Neutrophil (primary cell): ENCODE results near the gene PSMB8.
"Not testable (repeated sequence)": the region's sequence is repeated elsewhere in the genome, so short reads cannot be mapped to it uniquely, and the experiment has no call there.

Experiments
- H3K27ac ChIP-seq: fragments of 200-600 bp; sonication (generic); 2 replicates; pipeline ENCODE4 v1.5.1; 2016; ENCODE audit warnings: mild to moderate bottlenecking, moderate library complexity
- H3K27me3 ChIP-seq: fragments of 200-600 bp; sonication (generic); 2 replicates; pipeline ENCODE4 v1.6.0; 2016; ENCODE audit warnings: mild to moderate bottlenecking
- H3K36me3 ChIP-seq: fragments of 200-600 bp; sonication (generic); 2 replicates; pipeline ENCODE4 v1.5.1; 2017
- H3K4me1 ChIP-seq, 2 experiments: fragments of 200-600 bp in 1 of 2; sonication (generic) in 1 of 2; 1 replicate in 1 of 2; 2 replicates in 1 of 2; pipeline versions ENCODE4 v1.5.1 to v1.6.1; 2013 to 2016; ENCODE audit warnings: low read depth in 1 of 2, low read length in 1 of 2, mild to moderate bottlenecking in 1 of 2, moderate library complexity in 1 of 2; ENCODE audit not compliant: control insufficient read depth in 1 of 2, insufficient read depth in 1 of 2
- H3K4me3 ChIP-seq, 2 experiments: fragments of 200-600 bp in 1 of 2; sonication (generic) in 1 of 2; 1 replicate in 1 of 2; 2 replicates in 1 of 2; pipeline ENCODE4 v1.5.1; 2013 to 2016; ENCODE audit warnings: low read depth in 1 of 2, low read length in 1 of 2, mild to moderate bottlenecking in 1 of 2, moderate library complexity in 1 of 2
- H3K9me3 ChIP-seq: fragments of 200-600 bp; sonication (generic); 2 replicates; pipeline ENCODE4 v1.5.1; 2016
- TF ChIP-seq, protein P1 (sequence below): fragments of 200-600 bp; sonication (generic); IDR thresholded peaks from 2 replicates; pipeline ENCODE4 v1.5.1; 2016; ENCODE audit warnings: antibody characterized with exemption

The PSMB8 gene

DNA sequence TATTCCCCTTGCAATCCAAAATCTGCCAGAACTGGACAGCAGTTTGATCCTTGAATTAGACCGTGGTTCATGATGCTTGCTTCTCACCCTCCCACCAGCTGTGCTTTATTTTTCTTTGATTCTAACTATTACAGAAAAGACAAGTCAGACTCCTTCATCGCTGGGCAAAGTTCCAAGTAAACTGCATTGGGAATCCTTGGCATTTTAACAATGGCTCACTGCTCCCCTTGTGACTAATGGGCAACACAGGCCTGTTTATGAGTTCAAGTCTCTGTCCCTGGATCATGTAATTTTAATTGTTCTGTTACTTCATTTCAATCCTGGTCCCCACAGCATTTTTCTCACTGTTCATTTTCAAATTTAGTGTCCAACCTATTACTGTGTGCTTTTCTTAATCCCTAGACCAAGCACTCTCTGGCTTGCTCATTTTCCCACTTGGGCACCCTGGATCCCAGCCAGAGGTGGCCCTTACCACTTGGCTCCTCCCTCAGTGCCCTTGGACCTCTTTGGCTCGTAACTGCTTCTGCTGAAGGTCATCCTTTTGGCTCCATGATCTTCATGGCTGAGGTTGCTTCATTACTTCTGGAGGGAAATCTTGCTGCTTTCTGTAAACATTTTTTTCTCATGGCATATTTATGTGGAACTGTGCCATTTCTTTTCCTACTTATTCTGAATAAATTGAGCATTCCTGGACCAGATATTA lies 43.0 kb upstream of the PSMB8 start:
- no peak overlapping the region for H3K4me3 ChIP-seq
- H3K27me3 ChIP-seq, result peaks cover 5% of the 10 kb centered on the region
- TF ChIP-seq, protein P1, sequence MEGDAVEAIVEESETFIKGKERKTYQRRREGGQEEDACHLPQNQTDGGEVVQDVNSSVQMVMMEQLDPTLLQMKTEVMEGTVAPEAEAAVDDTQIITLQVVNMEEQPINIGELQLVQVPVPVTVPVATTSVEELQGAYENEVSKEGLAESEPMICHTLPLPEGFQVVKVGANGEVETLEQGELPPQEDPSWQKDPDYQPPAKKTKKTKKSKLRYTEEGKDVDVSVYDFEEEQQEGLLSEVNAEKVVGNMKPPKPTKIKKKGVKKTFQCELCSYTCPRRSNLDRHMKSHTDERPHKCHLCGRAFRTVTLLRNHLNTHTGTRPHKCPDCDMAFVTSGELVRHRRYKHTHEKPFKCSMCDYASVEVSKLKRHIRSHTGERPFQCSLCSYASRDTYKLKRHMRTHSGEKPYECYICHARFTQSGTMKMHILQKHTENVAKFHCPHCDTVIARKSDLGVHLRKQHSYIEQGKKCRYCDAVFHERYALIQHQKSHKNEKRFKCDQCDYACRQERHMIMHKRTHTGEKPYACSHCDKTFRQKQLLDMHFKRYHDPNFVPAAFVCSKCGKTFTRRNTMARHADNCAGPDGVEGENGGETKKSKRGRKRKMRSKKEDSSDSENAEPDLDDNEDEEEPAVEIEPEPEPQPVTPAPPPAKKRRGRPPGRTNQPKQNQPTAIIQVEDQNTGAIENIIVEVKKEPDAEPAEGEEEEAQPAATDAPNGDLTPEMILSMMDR, result no peak
- no peaks in the 10 kb centered on the region for H3K9me3 ChIP-seq
- H3K36me3 ChIP-seq, result no peaks in the 10 kb centered on the region
- H3K27ac ChIP-seq, result no peak overlapping the region
- H3K4me1 ChIP-seq, result no peaks in the 10 kb centered on the region

DNA sequence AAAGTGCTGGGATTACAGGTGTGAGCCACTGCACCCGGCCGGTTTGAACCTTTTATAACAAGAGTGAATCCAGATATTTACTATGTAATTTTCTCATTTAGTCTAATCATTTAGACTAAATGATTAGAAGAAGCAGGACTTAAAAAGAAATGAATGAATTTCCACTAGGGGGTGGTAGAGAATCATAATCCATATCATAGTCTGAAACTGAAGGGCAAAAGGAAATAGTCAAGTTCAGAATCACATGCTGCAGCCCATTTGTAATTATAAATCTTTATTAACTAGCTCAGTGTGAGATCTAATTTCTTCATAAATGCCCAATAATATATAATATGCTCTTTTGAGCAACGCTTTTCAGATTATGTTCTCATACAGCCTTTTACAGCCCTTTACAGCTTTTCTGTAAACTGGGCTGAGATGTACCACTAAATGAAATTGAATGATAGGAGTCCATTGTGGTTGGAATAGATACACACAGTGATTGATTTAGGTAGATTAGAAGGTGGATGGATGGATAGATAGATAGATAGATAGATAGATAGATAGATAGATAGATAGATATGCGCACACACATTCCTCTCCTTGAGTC lies 41.9 kb upstream of the PSMB8 start:
- Histone ChIP-seq H3K27ac (no peak overlapping the region), H3K9me3 (no peaks in the 10 kb centered on the region), H3K4me3 (no peak overlapping the region), H3K27me3 (peaks cover 15% of the 10 kb centered on the region), H3K4me1 (no peaks in the 10 kb centered on the region), H3K36me3 (no peaks in the 10 kb centered on the region)
- TF ChIP-seq, protein P1, result peak; percentile 50

DNA sequence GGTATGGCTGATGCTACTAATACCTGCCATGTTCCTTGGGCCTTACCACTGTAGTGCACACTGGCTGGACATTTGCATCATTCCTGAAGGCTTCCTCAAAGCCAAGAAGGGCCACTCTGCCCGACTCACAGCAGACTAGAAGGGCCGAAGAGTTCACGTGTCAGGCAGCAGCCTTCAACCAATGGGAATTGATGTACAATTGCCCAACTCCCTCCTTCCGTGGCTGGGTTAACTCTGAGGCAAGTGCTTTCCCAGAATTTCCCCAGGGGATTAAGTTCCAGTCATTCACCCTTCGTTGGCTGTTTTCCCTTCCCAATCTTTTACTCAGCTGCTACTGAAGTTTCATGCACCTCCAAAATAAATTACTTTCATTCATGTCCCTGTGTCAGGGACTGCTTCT lies 39.9 kb upstream of the PSMB8 start:
- H3K27me3 ChIP-seq, result peaks cover 35% of the 10 kb centered on the region
- H3K9me3 ChIP-seq, result no peaks in the 10 kb centered on the region
- TF ChIP-seq, protein P1, result no peak
- H3K27ac ChIP-seq, result no peak overlapping the region
- H3K4me1 ChIP-seq, result no peaks in the 10 kb centered on the region
- no peaks in the 10 kb centered on the region for H3K36me3 ChIP-seq
- H3K4me3 ChIP-seq, result no peak overlapping the region

DNA sequence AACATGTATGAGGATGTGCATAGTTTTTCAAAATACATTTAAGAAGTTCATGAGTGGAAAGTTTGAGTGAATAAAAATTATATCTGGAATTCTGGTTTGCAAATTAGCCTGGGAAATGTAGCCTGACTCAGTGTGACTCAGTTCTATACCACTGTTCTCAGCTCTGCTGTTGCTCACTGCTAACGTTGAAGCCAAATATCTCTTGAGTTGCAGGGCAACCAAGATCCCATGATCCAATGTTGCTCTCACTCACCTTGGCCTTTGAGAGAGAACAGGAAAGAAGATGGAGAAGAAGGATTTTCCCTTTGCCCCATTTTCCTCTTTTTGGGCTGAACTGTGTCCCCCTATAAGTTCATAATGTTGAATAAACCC lies 39.0 kb upstream of the PSMB8 start:
- no peak overlapping the region for H3K27ac ChIP-seq
- no peak overlapping the region for H3K4me3 ChIP-seq
- H3K36me3 ChIP-seq, result no peaks in the 10 kb centered on the region
- H3K9me3 ChIP-seq, result no peaks in the 10 kb centered on the region
- H3K27me3 ChIP-seq, result peaks cover 42% of the 10 kb centered on the region
- H3K4me1 ChIP-seq, result no peaks in the 10 kb centered on the region
- TF ChIP-seq, protein P1, result no peak

DNA sequence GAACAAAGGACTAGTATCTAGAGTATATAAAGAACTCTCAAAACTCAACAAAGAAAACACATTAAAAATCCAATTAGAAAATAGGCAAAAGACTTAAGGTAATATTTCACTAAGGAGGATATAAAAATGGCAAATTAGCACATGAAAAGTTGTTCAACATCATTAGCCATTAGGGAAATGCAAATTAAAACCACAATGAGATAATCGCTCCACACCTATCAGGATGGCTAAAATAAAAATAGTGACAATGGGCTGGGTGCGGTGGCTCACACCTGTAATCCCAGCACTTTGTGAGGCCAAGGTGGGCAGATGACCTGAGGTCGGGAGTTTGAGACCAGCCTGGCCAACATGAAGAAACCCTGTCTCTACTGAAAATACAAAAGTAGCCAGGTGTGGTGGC lies 37.1 kb upstream of the PSMB8 start:
- H3K27ac ChIP-seq, H3K4me3 ChIP-seq, H3K36me3 ChIP-seq, H3K4me1 ChIP-seq, H3K9me3 ChIP-seq: not testable (repeated sequence)
- H3K27me3 ChIP-seq, result peaks cover 61% of the 10 kb centered on the region

DNA sequence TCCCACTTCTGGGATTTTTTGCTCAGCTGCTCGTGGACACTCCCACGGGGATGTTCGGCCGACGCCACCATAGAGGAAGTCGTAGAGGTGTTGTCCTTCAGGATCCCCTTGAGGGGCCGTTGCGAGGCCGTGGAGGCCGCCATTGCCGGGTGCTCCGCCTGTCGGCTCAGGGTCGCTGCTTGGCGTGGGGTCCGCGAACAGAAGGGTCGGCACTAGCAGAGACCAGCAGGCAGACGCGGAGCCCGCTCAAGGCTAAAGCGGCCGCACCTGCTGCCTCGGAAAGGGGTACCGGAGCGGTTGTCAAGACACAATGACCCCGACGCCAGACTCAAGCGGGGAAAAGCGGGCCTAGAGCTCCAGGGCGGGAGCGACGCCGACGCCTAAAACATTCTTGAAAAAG lies 35.8 kb upstream of the PSMB8 start:
- Histone ChIP-seq H3K36me3 (no peaks in the 10 kb centered on the region), H3K27me3 (peaks cover 71% of the 10 kb centered on the region)

More for the DNA sequence above, 35.8 kb upstream of the PSMB8 start:
- Histone ChIP-seq H3K9me3 (no peaks in the 10 kb centered on the region), H3K27ac (no peak overlapping the region), H3K4me1 (no peaks in the 10 kb centered on the region), H3K4me3 (no peak overlapping the region)
- TF ChIP-seq, protein P1, result no peak
